Loucy (cell line): ENCODE data around the gene PRDM10.

Experiments
- EZH2phosphoT487 ChIP-seq: fragments of 200-600 bp; IDR thresholded peaks from 2 replicates; pipeline ENCODE4 v1.6.1; 2018; ENCODE audit warnings: antibody characterized with exemption, mild to moderate bottlenecking, moderate library complexity, borderline replicate concordance
- TF ChIP-seq, protein P1 (sequence below): fragments of 200-600 bp; sonication (generic); conservative IDR thresholded peaks from 2 replicates; pipeline ENCODE4 v1.5.1; 2014; ENCODE audit warnings: mild to moderate bottlenecking, antibody characterized with exemption, low read length

DNA sequence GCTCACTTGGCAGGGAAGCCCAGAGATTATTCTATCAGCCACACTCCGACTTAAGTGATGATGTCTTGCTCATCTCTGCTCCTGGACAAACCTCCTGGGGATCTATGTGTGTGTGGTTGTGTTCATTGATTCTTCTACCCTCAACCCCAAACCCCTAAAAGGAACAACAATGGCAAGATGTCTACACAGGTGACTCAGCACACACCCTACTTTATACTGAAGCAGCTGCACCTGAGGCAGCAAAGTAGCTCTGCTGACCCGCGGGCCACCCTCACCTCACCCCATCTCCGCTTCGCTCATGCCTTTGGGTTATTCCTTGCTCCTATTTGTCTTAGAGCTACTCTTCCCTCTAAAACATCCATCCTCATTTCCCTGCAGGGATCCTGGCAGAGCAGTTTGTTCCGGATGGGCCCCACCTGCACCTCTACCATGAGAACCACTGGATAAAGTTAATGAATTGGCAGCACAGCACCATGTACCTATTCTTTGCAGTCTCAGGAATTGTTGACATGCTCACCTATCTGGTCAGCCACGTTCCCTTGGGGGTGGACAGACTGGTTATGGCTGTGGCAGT, 148.3 kb downstream of the PRDM10 start:
- TF ChIP-seq, protein P1, sequence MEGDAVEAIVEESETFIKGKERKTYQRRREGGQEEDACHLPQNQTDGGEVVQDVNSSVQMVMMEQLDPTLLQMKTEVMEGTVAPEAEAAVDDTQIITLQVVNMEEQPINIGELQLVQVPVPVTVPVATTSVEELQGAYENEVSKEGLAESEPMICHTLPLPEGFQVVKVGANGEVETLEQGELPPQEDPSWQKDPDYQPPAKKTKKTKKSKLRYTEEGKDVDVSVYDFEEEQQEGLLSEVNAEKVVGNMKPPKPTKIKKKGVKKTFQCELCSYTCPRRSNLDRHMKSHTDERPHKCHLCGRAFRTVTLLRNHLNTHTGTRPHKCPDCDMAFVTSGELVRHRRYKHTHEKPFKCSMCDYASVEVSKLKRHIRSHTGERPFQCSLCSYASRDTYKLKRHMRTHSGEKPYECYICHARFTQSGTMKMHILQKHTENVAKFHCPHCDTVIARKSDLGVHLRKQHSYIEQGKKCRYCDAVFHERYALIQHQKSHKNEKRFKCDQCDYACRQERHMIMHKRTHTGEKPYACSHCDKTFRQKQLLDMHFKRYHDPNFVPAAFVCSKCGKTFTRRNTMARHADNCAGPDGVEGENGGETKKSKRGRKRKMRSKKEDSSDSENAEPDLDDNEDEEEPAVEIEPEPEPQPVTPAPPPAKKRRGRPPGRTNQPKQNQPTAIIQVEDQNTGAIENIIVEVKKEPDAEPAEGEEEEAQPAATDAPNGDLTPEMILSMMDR: no peak
- no peak for TF ChIP-seq EZH2phosphoT487
